OCI-LY3 (cell line): ENCODE measurements around the gene PDCD2.

Experiments
- H2AFZ ChIP-seq: fragments of 200-600, 300-600 bp; shearing (Covaris generic); 2 replicates; pipeline ENCODE4 v1.6.0; 2014; ENCODE audit warnings: antibody characterized with exemption, low read depth, low read length
- H3K27ac ChIP-seq: fragments of 200-600, 300-600 bp; sonication (generic); 2 replicates; pipeline ENCODE4 v1.5.1; 2014; ENCODE audit warnings: mild to moderate bottlenecking, low read length, moderate library complexity, mixed read lengths
- H3K27me3 ChIP-seq: fragments of 200-600, 300-600 bp; sonication (generic); 2 replicates; pipeline ENCODE4 v1.6.1; 2014; ENCODE audit warnings: low read depth, low read length, mixed read lengths
- H3K36me3 ChIP-seq: fragments of 200-600, 300-600 bp; sonication (generic); replicated peaks from 2 replicates; pipeline ENCODE3; 2014; ENCODE audit warnings: low read depth, low read length, mixed read lengths
- H3K4me1 ChIP-seq: fragments of 300-600, 200-600 bp; sonication (generic); 2 replicates; pipeline ENCODE4 v1.6.1; 2014; ENCODE audit warnings: low read length, mixed read lengths
- H3K4me2 ChIP-seq: fragments of 200-600, 300-600 bp; sonication (generic); 2 replicates; pipeline ENCODE4 v1.6.1; 2014; ENCODE audit warnings: low read length, mixed read lengths
- H3K4me3 ChIP-seq: fragments of 300-600, 200-600 bp; sonication (generic); 2 replicates; pipeline ENCODE4 v1.5.1; 2014; ENCODE audit warnings: antibody characterized with exemption, mild to moderate bottlenecking, low read length, moderate library complexity
- H3K79me2 ChIP-seq: fragments of 300-600, 200-600 bp; shearing (Covaris generic); 2 replicates; pipeline ENCODE4 v1.6.1; 2014; ENCODE audit warnings: mild to moderate bottlenecking, low read length, mixed read lengths
- H3K9ac ChIP-seq: fragments of 300-600, 200-600 bp; shearing (Covaris generic); 2 replicates; pipeline ENCODE4 v1.6.0; 2014; ENCODE audit warnings: mild to moderate bottlenecking, low read length, moderate library complexity
- H3K9me3 ChIP-seq: fragments of 200-600, 300-600 bp; shearing (Covaris generic); 2 replicates; pipeline ENCODE4 v1.6.1; 2014; ENCODE audit warnings: low read length, mixed read lengths; ENCODE audit not compliant: insufficient read depth
- H4K20me1 ChIP-seq: fragments of 200-600, 300-600 bp; sonication (generic); 2 replicates; pipeline ENCODE4 v1.6.1; 2016; ENCODE audit warnings: low read length, mixed read lengths; ENCODE audit not compliant: insufficient read depth
- CTCF ChIP-seq: fragments of 200-600, 300-600 bp; sonication (generic); IDR thresholded peaks from 2 replicates; pipeline ENCODE4 v1.5.1; 2014; ENCODE audit warnings: antibody characterized with exemption, low read length, low read depth
- EZH2phosphoT487 ChIP-seq: fragments of 200-600 bp; shearing (Covaris generic); IDR thresholded peaks from 2 replicates; pipeline ENCODE4 v1.6.1; 2018; ENCODE audit warnings: antibody characterized with exemption, mixed run types, low read depth

Gene PDCD2

DNA sequence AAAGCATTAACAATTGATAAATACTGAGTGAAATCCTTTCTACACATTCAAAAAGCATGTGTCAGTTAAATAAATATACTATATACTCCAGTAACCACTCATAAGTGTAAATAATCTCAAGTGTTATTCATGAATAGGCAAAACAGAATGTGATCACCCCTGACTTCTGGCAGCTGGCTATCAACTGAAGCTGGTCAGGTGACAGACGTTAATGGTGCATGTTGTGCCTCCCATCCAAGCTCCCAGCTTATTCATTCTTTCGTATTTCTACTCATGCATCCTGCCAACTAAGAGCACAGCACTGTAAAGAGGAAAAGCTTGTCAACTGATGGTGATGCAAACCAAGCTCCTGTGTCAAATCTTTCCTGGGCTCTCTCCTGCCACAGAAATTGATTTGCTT lies 39.0 kb downstream of the PDCD2 start:
- peaks cover 55% of the 10 kb centered on the region for H3K79me2 ChIP-seq
- no peak overlapping the region for H2AFZ ChIP-seq
- TF ChIP-seq CTCF (no peak), EZH2phosphoT487 (no peak)
- no peak overlapping the region for H3K9ac ChIP-seq
- H3K4me2 ChIP-seq = no peak overlapping the region
- H4K20me1 ChIP-seq = peaks cover 15% of the 10 kb centered on the region
- no peaks in the 10 kb centered on the region for H3K4me1 ChIP-seq
- peaks cover 36% of the 10 kb centered on the region for H3K36me3 ChIP-seq
- H3K4me3 ChIP-seq = no peak overlapping the region
- H3K27ac ChIP-seq = no peak overlapping the region
- no peaks in the 10 kb centered on the region for H3K27me3 ChIP-seq
- no peaks in the 10 kb centered on the region for H3K9me3 ChIP-seq

- H3K4me3 ChIP-seq = no peak overlapping the region
- H3K9ac ChIP-seq = no peak overlapping the region
- H3K9me3 ChIP-seq = no peaks in the 10 kb centered on the region
- H3K79me2 ChIP-seq = peaks cover 27% of the 10 kb centered on the region
- TF ChIP-seq CTCF (no peak), EZH2phosphoT487 (no peak)
- H3K27ac ChIP-seq = no peak overlapping the region
- no peaks in the 10 kb centered on the region for H3K27me3 ChIP-seq
- H3K36me3 ChIP-seq = peaks cover 54% of the 10 kb centered on the region
- no peaks in the 10 kb centered on the region for H3K4me1 ChIP-seq
- H3K4me2 ChIP-seq = no peak overlapping the region
- no peaks in the 10 kb centered on the region; the same call in 1 of the 2 replicates for H4K20me1 ChIP-seq
- no peak overlapping the region for H2AFZ ChIP-seq
Measured at GRCh38 chr6:170542031-170542719, 42.3 kb downstream of the PDCD2 start.

DNA sequence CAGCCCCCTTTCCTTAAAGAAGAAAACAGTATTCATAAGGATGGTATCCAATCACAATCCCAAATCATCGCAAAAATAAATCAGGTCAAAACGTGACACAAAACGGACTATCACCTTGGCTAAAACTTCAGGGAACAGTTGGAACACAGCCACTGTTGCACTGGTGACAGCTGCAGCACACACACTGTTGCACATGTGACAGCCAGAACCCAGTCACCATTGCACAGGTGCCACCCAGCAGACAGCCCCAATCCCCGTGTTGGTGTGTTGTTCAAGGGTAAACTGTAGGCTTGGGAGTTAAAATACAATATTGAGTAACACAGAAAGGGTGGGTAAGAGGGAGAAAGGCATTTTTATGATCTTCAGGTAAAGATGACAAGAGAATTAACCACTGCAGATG lies 47.1 kb downstream of the PDCD2 start:
- Histone ChIP-seq H3K79me2 (peaks cover 11% of the 10 kb centered on the region), H2AFZ (no peak overlapping the region), H3K27ac (no peak overlapping the region), H3K27me3 (no peaks in the 10 kb centered on the region), H4K20me1 (no peaks in the 10 kb centered on the region), H3K4me2 (no peak overlapping the region), H3K36me3 (peaks cover 38% of the 10 kb centered on the region), H3K4me1 (no peaks in the 10 kb centered on the region), H3K9ac (no peak overlapping the region), H3K4me3 (no peak overlapping the region), H3K9me3 (no peaks in the 10 kb centered on the region)
- TF ChIP-seq EZH2phosphoT487 (no peak), CTCF (no peak)

DNA sequence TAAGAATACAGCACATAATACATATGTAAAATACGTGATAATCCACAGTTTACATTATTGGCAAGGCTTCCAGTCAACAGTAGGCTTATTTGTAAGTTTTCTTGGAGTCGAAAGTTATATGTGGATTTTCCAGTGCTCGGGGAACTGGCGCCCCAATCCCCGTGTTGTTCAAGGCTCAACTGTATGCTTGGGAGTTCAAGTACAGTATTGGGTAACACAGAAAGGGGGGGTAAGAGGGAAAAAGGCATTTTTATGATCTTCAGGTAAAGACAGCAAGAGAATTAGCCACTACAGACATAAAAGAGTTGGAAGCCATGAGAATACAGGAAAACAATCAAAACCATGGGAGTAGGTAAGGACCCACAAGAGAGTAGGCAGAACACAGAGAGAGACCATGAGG lies 47.8 kb downstream of the PDCD2 start:
- no peaks in the 10 kb centered on the region for H3K9me3 ChIP-seq
- H3K4me2 ChIP-seq = no peak overlapping the region
- H3K4me1 ChIP-seq = no peaks in the 10 kb centered on the region
- no peaks in the 10 kb centered on the region for H3K27me3 ChIP-seq
- no peak overlapping the region for H3K27ac ChIP-seq
- H3K79me2 ChIP-seq = peaks cover 8% of the 10 kb centered on the region
- H3K9ac ChIP-seq = no peak overlapping the region
- TF ChIP-seq CTCF (no peak), EZH2phosphoT487 (no peak)
- peaks cover 34% of the 10 kb centered on the region for H3K36me3 ChIP-seq
- H3K4me3 ChIP-seq = no peak overlapping the region
- H2AFZ ChIP-seq = no peak overlapping the region
- H4K20me1 ChIP-seq = no peaks in the 10 kb centered on the region
